Adipose tissue (tissue), 3 donors: ENCODE results near the gene FNDC1. TPM values are rescaled to one million over a fixed set of nuclear protein-coding genes. Genes with fewer than 3 reads are reported as not detected.

Experiments used
- H3K27ac ChIP-seq: one replicate; pipeline ENCODE4 v1.5.1; 2013; ENCODE audit warnings: low read depth, low read length
- WGBS, 3 donors: extraction: QIAGEN DNeasy Blood & Tissue Kit; methylation state at CpG; one replicate each; pipeline ENCODE4 v1.1.7; 2013; 5-methylcytosine and 5-hydroxymethylcytosine counted together
- polyA plus RNA-seq, 3 donors: library from polyadenylated mRNA; stranded (reverse); fragments of 200-250 nt; gene quantifications; one replicate each; pipeline ENCODE4 v1.2.3, GENCODE V29; 2013
- donor health status: healthy with polysubstance abuse.
- donor health status: Bipolar disorder and iron deficiency.
- donor health status: healthy.

Gene FNDC1
- polyA plus RNA-seq, 3 donors: 0.18 to 0.43 TPM; not detected in 1

- 21 to 30% (median 22%) methylated on average over 56 to 66 of the region's 66 CpGs for WGBS, 3 donors
- no peak overlapping the region for H3K27ac ChIP-seq
These were observed 64.3 kb downstream of the FNDC1 start for GRCh38 chr6:159233365-159234101.

DNA sequence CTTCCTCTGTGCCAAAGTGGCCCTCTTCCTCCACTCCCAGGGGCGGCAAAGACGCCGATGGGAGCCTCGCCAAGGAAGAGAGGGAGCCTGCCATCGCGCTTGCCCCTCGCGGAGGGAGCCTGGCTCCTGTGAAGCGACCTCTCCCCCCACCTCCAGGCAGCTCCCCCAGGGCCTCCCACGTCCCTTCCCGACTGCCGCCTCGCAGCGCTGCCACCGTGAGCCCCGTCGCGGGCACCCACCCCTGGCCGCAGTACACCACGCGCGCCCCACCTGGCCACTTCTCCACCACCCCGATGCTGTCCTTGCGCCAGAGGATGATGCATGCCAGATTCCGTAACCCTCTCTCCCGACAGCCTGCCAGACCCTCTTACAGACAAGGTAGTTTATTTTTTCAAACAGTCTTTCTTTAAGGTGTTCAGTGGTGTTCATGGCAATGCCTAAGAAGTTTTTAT lies 64.9 kb downstream of the FNDC1 start:
- WGBS, 3 donors: 10 to 42% (median 17%) methylated on average over 20 to 26 of the region's 26 CpGs
- no peak overlapping the region for H3K27ac ChIP-seq

- no peak overlapping the region for H3K27ac ChIP-seq
- WGBS, 3 donors: 79 to 83% (median 81%) methylated on average over 9 of the region's 9 CpGs
These were observed 69.8 kb downstream of the FNDC1 start for GRCh38 chr6:159238920-159239558.

DNA sequence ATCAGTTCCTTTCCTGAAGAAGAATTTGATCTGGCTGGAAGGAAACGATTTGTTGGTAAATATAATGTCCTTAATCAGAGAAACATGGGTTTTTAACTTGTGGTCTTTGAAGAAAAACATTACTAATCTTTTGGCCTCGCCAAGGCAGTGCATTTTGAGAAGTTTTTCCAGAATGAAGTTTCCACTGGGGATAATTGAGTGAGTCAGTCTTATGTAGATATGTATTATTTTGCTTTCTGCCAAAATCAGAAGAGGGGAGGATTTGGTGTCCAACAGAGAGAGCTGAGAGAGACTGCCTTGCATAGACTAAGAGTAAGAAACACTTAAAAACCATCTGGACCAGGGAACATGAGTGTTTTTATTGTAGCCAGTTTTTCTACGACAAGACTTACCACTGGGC lies 79.9 kb downstream of the FNDC1 start:
- H3K27ac ChIP-seq: no peak overlapping the region
- WGBS, 3 donors: 48 to 79% (median 55%) methylated on average over 3 of the region's 3 CpGs

DNA sequence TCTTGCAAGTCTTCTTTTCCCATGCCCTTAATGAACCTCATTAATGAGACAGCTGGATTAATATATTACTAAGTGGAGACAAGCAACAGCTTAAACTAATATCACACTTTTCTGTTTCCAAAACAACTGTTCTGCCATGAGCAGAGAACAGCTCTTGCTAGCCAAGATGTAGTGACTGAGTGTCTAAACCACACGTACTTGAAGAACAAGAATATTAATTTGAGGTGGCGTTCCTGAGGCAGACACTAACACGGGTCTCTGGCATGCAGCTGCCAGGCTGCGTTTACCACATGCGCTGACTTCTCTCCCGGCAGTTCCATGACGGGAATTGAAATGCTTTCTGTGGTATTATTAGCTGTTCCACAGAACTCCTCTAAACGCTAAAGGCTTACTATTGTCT lies 80.6 kb downstream of the FNDC1 start:
- WGBS, 3 donors: 57 to 62% (median 58%) methylated on average over 8 of the region's 8 CpGs
- no peak overlapping the region for H3K27ac ChIP-seq

DNA sequence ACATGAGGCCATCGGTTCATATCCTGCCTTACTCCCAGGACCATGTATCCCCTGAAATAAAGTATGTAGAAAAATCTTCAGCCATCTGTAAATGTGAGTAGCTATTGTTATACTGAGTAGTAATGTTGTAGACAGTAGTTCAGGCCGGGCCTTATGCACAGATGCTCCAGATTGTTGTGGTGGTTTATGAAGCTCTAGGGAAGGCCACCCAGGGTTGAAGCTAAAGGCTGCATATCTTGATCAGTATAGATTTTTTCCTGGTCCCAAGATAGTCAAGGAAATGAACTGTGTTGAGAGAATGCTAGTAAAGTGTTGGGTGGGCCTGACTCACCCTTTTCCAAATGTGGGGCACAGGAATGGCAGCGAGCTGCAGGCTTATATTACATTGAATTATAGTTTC lies 81.4 kb downstream of the FNDC1 start:
- WGBS, 3 donors: 89 to 97% (median 93%) methylated on average over 3 of the region's 3 CpGs
- no peak overlapping the region for H3K27ac ChIP-seq

GRCh38 chr6:159252955-159253508 lies 83.8 kb downstream of the FNDC1 start:
- H3K27ac ChIP-seq: no peak overlapping the region
- 39 to 59% (median 53%) methylated on average over 10 of the region's 10 CpGs for WGBS, 3 donors

GRCh38 chr6:159254186-159254585 lies 85.0 kb downstream of the FNDC1 start:
- no peak overlapping the region for H3K27ac ChIP-seq
- WGBS, 3 donors: 67 to 84% (median 82%) methylated on average over 2 of the region's 2 CpGs

GRCh38 chr6:159255434-159255951 lies 86.3 kb downstream of the FNDC1 start:
- no peak overlapping the region for H3K27ac ChIP-seq
- WGBS, 3 donors: 59 to 89% (median 80%) methylated on average over 4 of the region's 4 CpGs

DNA sequence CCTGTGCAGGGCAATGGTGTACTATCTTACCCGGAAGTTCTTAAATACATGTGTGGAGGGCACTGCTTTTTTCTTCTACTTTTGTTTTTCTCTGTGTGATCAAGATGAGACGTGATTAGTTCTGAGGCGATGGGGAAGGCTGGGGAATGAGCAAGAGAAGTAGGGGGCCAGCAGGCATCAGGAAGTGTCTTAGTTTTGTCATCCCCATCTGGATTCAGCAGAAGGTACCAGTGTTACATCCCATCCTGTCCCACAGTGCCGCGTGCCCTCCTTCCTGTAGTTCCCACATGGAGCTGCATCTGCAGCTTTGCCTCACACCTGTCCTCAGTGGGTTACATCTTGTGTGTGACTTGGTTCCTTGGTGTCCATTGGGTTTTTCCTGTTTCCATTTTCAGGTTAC lies 86.9 kb downstream of the FNDC1 start:
- WGBS, 3 donors: 91 to 97% (median 96%) methylated on average over 5 of the region's 5 CpGs

DNA sequence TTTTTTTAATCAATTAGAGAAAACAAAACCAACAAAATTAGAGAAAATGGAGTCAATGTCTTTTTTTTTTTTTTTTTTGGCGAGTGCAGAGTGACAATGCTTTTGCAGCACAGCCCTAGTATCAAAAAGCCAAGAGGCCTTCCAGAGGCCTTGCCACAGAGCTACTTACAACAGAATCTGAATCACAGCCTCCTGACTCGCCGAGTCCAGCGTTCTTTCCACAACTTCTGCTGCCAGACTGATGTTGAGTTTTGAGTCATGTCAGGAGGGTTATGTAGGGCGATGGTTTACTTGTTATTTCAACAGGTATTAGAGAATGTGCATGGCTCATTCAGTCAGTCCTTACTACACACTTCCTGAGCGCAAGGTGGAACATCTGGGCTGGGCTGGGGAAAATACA lies 88.6 kb downstream of the FNDC1 start:
- H3K27ac ChIP-seq: no peak overlapping the region
- WGBS, 3 donors: 88 to 93% (median 88%) methylated on average over 6 of the region's 6 CpGs

More for the DNA sequence above, 86.9 kb downstream of the FNDC1 start:
- no peak overlapping the region for H3K27ac ChIP-seq

GRCh38 chr6:159259441-159260125 lies 90.4 kb downstream of the FNDC1 start:
- WGBS, 3 donors: 58 to 89% (median 67%) methylated on average over 3 of the region's 3 CpGs
- no peak overlapping the region for H3K27ac ChIP-seq

- WGBS, 3 donors: 59 to 81% (median 68%) methylated on average over 4 of the region's 4 CpGs
- H3K27ac ChIP-seq: no peak overlapping the region
These were observed 91.0 kb downstream of the FNDC1 start for GRCh38 chr6:159260208-159260607.

GRCh38 chr6:159261995-159262394 lies 92.8 kb downstream of the FNDC1 start:
- H3K27ac ChIP-seq: no peak overlapping the region

DNA sequence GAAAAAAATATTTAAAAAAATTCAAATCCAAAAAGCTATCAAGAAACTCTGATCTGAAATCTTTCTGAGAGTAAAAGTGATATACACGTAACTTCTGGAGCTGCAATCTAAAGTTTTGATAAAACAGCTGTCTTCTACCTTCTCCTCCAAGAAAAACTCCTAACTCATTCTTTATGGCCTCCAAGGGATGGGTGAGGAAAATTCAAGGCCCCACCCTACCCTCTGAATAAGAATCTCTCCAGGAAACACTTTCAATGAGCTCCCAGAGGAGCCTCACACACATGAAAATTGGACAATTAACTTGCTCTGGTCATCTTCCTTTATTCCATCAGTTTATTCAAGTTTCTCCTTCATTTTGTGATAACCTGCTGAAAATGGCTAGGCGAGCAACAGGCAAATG lies 93.4 kb downstream of the FNDC1 start:
- WGBS, 3 donors: 74 to 82% (median 78%) methylated on average over 2 of the region's 2 CpGs
- H3K27ac ChIP-seq: no peak overlapping the region

- 57 to 79% (median 63%) methylated on average over 4 of the region's 4 CpGs for WGBS, 3 donors
- no peak overlapping the region for H3K27ac ChIP-seq
These were observed 98.0 kb downstream of the FNDC1 start for GRCh38 chr6:159267165-159267564.

- no peak overlapping the region for H3K27ac ChIP-seq
- WGBS, 3 donors: 92 to 98% (median 96%) methylated on average over 1 of the region's 1 CpG
These were observed 99.3 kb downstream of the FNDC1 start for GRCh38 chr6:159268511-159268910.

DNA sequence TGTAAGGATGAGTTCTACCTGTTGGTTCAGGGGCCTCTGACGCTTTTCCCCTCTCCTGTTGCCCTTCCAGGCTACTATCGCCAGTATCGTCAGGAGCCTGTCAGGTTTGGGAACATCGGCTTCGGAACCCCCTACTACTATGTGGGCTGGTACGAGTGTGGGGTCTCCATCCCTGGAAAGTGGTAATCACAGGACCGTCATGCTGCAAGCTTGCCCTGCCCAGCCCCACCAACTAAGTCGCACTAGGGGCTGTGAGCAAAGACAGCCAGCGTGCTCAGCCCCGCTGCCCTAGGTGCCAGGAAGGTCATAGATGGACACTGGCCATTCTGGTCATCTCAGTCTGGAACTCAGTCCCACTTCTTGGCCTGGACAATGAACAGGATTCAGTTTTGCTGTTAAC lies 102.1 kb downstream of the FNDC1 start:
- 81 to 85% (median 82%) methylated on average over 10 of the region's 10 CpGs for WGBS, 3 donors
- no peak overlapping the region for H3K27ac ChIP-seq

GRCh38 chr6:159278626-159279025 lies 109.4 kb downstream of the FNDC1 start:
- H3K27ac ChIP-seq: no peak overlapping the region
